HepG2 (cell line): Measurements from ENCODE around the gene CYSTM1. TPM values are rescaled to one million over a fixed set of nuclear protein-coding genes. Genes with fewer than 3 reads are reported as not detected.
A peak's percentile ranks its signal among the peaks of the same experiment; 100 is the strongest.

Experiments used
- ATAD3A ChIP-seq: sonication (generic); formaldehyde crosslinking; IDR thresholded peaks from 2 replicates; pipeline ENCODE4 v1.4.0; 2020; ENCODE audit warnings: missing genetic modification reagents
- CBFB ChIP-seq: sonication (generic); formaldehyde crosslinking; IDR thresholded peaks from 2 replicates; pipeline ENCODE4 v1.4.0; 2020; ENCODE audit warnings: missing genetic modification reagents
- CC2D1A ChIP-seq: sonication (generic); formaldehyde crosslinking; IDR thresholded peaks from 2 replicates; pipeline ENCODE4 v1.8.1; 2023; ENCODE audit warnings: mild to moderate bottlenecking, missing genetic modification reagents
- MLX ChIP-seq: IDR thresholded peaks from 2 replicates; pipeline ENCODE4 v1.6.1; 2016
- NAIF1 ChIP-seq: sonication (generic); formaldehyde crosslinking; IDR thresholded peaks from 2 replicates; pipeline ENCODE4 v1.5.0; 2020; ENCODE audit warnings: mild to moderate bottlenecking, missing genetic modification reagents, borderline replicate concordance
- PRMT3 ChIP-seq: sonication (generic); formaldehyde crosslinking; IDR thresholded peaks from 2 replicates; pipeline ENCODE4 v1.8.1; 2022; ENCODE audit warnings: low read depth, mild to moderate bottlenecking, moderate library complexity, missing genetic modification reagents, borderline replicate concordance
- TCF12 ChIP-seq, 2 experiments: fragments of 450-650 bp in 1 of 2; sonication (generic) in 1 of 2; formaldehyde crosslinking in 1 of 2; IDR thresholded peaks; 2 replicates each; pipeline versions ENCODE4 v1.6.1 to v1.8.0; 2017 to 2022; ENCODE audit warnings: antibody characterized with exemption in 1 of 2, mild to moderate bottlenecking in 1 of 2, missing genetic modification reagents in 1 of 2, moderate library complexity in 1 of 2
- ZBTB3 ChIP-seq: sonication (generic); formaldehyde crosslinking; IDR thresholded peaks from 2 replicates; pipeline ENCODE4 v1.4.0; 2020; ENCODE audit warnings: low read depth, mild to moderate bottlenecking, moderate library complexity, missing genetic modification reagents, borderline replicate concordance
- ZNF160 ChIP-seq: sonication (generic); formaldehyde crosslinking; IDR thresholded peaks from 2 replicates; pipeline ENCODE4 v1.8.0; 2022; ENCODE audit warnings: mild to moderate bottlenecking, inconsistent platforms, missing genetic modification reagents
- ZNF281 ChIP-seq: sonication (generic); formaldehyde crosslinking; IDR thresholded peaks from 2 replicates; pipeline ENCODE4 v1.4.0; 2020; ENCODE audit warnings: missing genetic modification reagents, borderline replicate concordance
- ZNF335 ChIP-seq: sonication (generic); formaldehyde crosslinking; IDR thresholded peaks from 2 replicates; pipeline ENCODE4 v1.4.0; 2020; ENCODE audit warnings: missing genetic modification reagents
- ZNF407 ChIP-seq: sonication (generic); formaldehyde crosslinking; IDR thresholded peaks from one replicate; pipeline ENCODE4 v1.5.1; 2020; ENCODE audit warnings: mild to moderate bottlenecking, missing genetic modification reagents; ENCODE audit errors: not compliant biosample characterization
- polyA plus RNA-seq, 8 experiments: library from polyadenylated mRNA; depleted of rRNA in 3 of 8; stranded (reverse) in 7 of 8; unstranded in 1 of 8; fragments of >200 nt; fragmentation: Illumina TruSeq in 4 of 8; extraction: Trizol in 4 of 8; gene quantifications; 2 replicates each; pipeline versions ENCODE4 v1.2.1 to v1.2.3, GENCODE V29; 2011 to 2016; ENCODE audit warnings: low read depth in 4 of 8, missing spikeins in 1 of 8, mixed read lengths in 1 of 8; ENCODE audit not compliant: insufficient read depth in 1 of 8
- total RNA-seq, 5 experiments: library from RNA; depleted of rRNA; stranded (reverse); fragments of >200 nt; fragmentation: Illumina TruSeq; extraction: Trizol; gene quantifications; 2 replicates each; pipeline ENCODE4 v1.2.3, GENCODE V29; 2016; ENCODE audit warnings: low read depth in 1 of 5

CYSTM1 gene
- total and polyA plus RNA-seq, 2 of the 13 experiments (the other 11 are each of a cell fraction or from before 2014, with no cell fraction given), result 40.0 to 73.4 TPM

- 0 out of 2 replicates have a peak, but pooled peaks have one; percentile 31 for TF ChIP-seq MLX (CRISPR knock-in tag)
- TF ChIP-seq NAIF1 (CRISPR knock-in tag), result no peak
- TF ChIP-seq ZNF407 (CRISPR knock-in tag), result no peak
- TF ChIP-seq TCF12 (IDR thresholded peaks at IDR 0.05), result no peak
- no peak; the same call in 1 of the 2 replicates for TF ChIP-seq TCF12 (CRISPR knock-in tag; IDR thresholded peaks at IDR 0.05)
- no peak for TF ChIP-seq ZNF160 (CRISPR knock-in tag)
- TF ChIP-seq ZNF335 (CRISPR knock-in tag), result no peak
- no peak for TF ChIP-seq CBFB (CRISPR knock-in tag)
- peak; percentile 35; the same call in 1 of the 2 replicates for TF ChIP-seq ZNF281
- TF ChIP-seq ZBTB3 (CRISPR knock-in tag), result no peak
- TF ChIP-seq ATAD3A (CRISPR knock-in tag), result no peak
- TF ChIP-seq CC2D1A (CRISPR knock-in tag), result peak; percentile 80; the same call in 1 of the 2 replicates
- TF ChIP-seq PRMT3 (CRISPR knock-in tag), result no peak; the same call in 1 of the 2 replicates
Observed at GRCh38 chr5:140174465-140175366, at the start of gene CYSTM1 (continued).
